Keratinocyte (primary cell): ENCODE results near the gene PDE11A. TPM values are rescaled to one million over a fixed set of nuclear protein-coding genes. Genes with fewer than 3 reads are reported as not detected.

ENCODE experiments used
- DNase-seq: peaks from one replicate; pipeline ENCODE4 v3.0.0-alpha.2; 2011; ENCODE audit warnings: low read depth, missing footprints, low spot score
- FAIRE-seq: peaks from 2 replicates; lab custom pipeline; 2011; peaks lifted over from hg19 to GRCh38; lab: Jason Lieb, UNC
- H2AFZ ChIP-seq: 2 replicates; pipeline ENCODE4 v1.6.0; 2012; ENCODE audit warnings: low read length, control low read depth, inconsistent platforms; ENCODE audit not compliant: control insufficient read depth
- H3K27ac ChIP-seq: 2 replicates; pipeline ENCODE4 v1.5.1; 2011; ENCODE audit warnings: low read length; ENCODE audit not compliant: control insufficient read depth, insufficient read depth
- H3K27me3 ChIP-seq: 3 replicates; pipeline ENCODE4 v1.6.0; 2011; ENCODE audit warnings: low read length; ENCODE audit not compliant: control insufficient read depth, insufficient read depth; ENCODE audit errors: extremely low read depth
- H3K36me3 ChIP-seq, 2 experiments: 2 replicates in 1 of 2; 3 replicates in 1 of 2; pipeline ENCODE4 v1.5.1; 2011; ENCODE audit warnings: low read length in 2 of 2, mild to moderate bottlenecking in 1 of 2; ENCODE audit not compliant: control insufficient read depth in 2 of 2, insufficient read depth in 2 of 2; ENCODE audit errors: extremely low read depth in 1 of 2
- H3K4me1 ChIP-seq: 3 replicates; pipeline ENCODE4 v1.5.1; 2011; ENCODE audit warnings: low read length; ENCODE audit not compliant: control insufficient read depth, insufficient read depth; ENCODE audit errors: extremely low read depth
- H3K4me2 ChIP-seq: 3 replicates; pipeline ENCODE4 v1.6.0; 2011; ENCODE audit warnings: low read depth, low read length; ENCODE audit not compliant: control insufficient read depth, insufficient read depth; ENCODE audit errors: extremely low read depth
- H3K4me3 ChIP-seq, 3 experiments: fragments of 200-600 bp in 1 of 3; sonication (generic) in 1 of 3; 2 replicates in 2 of 3; 3 replicates in 1 of 3; pipeline ENCODE4 v1.5.1; 2011 to 2016; ENCODE audit warnings: low read length in 3 of 3, mild to moderate bottlenecking in 3 of 3, control low read depth in 2 of 3, inconsistent platforms in 1 of 3, low read depth in 1 of 3, mixed read lengths in 1 of 3, mixed run types in 1 of 3, moderate library complexity in 1 of 3; ENCODE audit not compliant: control insufficient read depth in 2 of 3, insufficient read depth in 2 of 3; ENCODE audit errors: extremely low read depth in 1 of 3
- H3K79me2 ChIP-seq: 2 replicates; pipeline ENCODE4 v1.6.0; 2012; ENCODE audit warnings: low read length; ENCODE audit not compliant: control insufficient read depth, insufficient read depth
- H3K9ac ChIP-seq: 3 replicates; pipeline ENCODE4 v1.6.0; 2011; ENCODE audit warnings: low read length; ENCODE audit not compliant: control insufficient read depth, insufficient read depth; ENCODE audit errors: extremely low read depth
- H3K9me1 ChIP-seq: 3 replicates; pipeline ENCODE4 v1.6.0; 2011; ENCODE audit warnings: low read length; ENCODE audit not compliant: control insufficient read depth, insufficient read depth; ENCODE audit errors: extremely low read depth
- H3K9me3 ChIP-seq: 2 replicates; pipeline ENCODE4 v1.5.1; 2012; ENCODE audit warnings: low read depth, low read length; ENCODE audit not compliant: control insufficient read depth
- H4K20me1 ChIP-seq: 3 replicates; pipeline ENCODE4 v1.6.0; 2011; ENCODE audit warnings: low read length; ENCODE audit not compliant: control insufficient read depth, insufficient read depth; ENCODE audit errors: extremely low read depth
- CTCF ChIP-seq, 3 experiments: IDR thresholded peaks in 1 of 3; conservative IDR thresholded peaks in 1 of 3; optimal IDR thresholded peaks in 1 of 3; 2 replicates in 2 of 3; 3 replicates in 1 of 3; pipeline versions ENCODE3 to v1.5.1; 2011; ENCODE audit warnings: low read length in 3 of 3, mild to moderate bottlenecking in 3 of 3, moderate library complexity in 2 of 3, control low read depth in 1 of 3, inconsistent platforms in 1 of 3; ENCODE audit not compliant: insufficient read depth in 2 of 3; ENCODE audit errors: extremely low read depth in 1 of 3
- EZH2 ChIP-seq: IDR thresholded peaks from one replicate; pipeline ENCODE4 v1.6.1; 2012; ENCODE audit warnings: inconsistent platforms, mild to moderate bottlenecking, low read length, moderate library complexity
- dilution Hi-C: fragments of 300-500 bp; cut with MboI; formaldehyde crosslinking; loops from one replicate; pipeline ENCODE4 v1.7.0; 2020; ENCODE audit warnings: low sequenced_read_pairs; ENCODE audit not compliant: extremely low pct_ligation_motif_present
- polyA plus RNA-seq, 5 experiments: library from polyadenylated mRNA; depleted of rRNA in 3 of 5; stranded (reverse) in 3 of 5; stranded (forward) in 1 of 5; unstranded in 1 of 5; fragments of >200 nt; gene quantifications; 1 replicate in 1 of 5; 2 replicates in 3 of 5; 3 replicates in 1 of 5; pipeline versions ENCODE4 v1.2.1 to v1.2.3, GENCODE V29; 2011 to 2012; ENCODE audit warnings: missing spikeins in 2 of 5, low read depth in 1 of 5, low replicate concordance in 1 of 5

PDE11A gene
- polyA plus RNA-seq, 1 donor (not counting 4 experiments of a cell fraction or from before 2014, with no cell fraction given): 0.01 TPM

- dilution Hi-C loops: no loop called here
- Histone ChIP-seq H3K79me2 (no peaks in the 10 kb centered on the region), H3K4me2 (no peak overlapping the region), H2AFZ (no peak overlapping the region), H3K9me1 (no peaks in the 10 kb centered on the region), H3K9ac (no peak overlapping the region), H3K27ac (no peak overlapping the region), H3K27me3 (no peaks in the 10 kb centered on the region), H3K4me3 (no peak overlapping the region), H3K9me3 (no peaks in the 10 kb centered on the region), H4K20me1 (no peaks in the 10 kb centered on the region), H3K36me3 (no peaks in the 10 kb centered on the region), H3K4me1 (no peaks in the 10 kb centered on the region)
- no peak for TF ChIP-seq EZH2
- no peak for TF ChIP-seq CTCF (optimal IDR thresholded peaks at IDR 0.05 in 1 of 3, IDR thresholded peaks at IDR 0.05 in 1 of 3, conservative IDR thresholded peaks at IDR 0.05 in 1 of 3; ENCODE audit: extremely low read depth in 1 of 3, insufficient read depth in 2 of 3, low read length in 3 of 3)
- DNase-seq (no peak), FAIRE-seq (no peak)
These were observed 443.1 kb downstream of the PDE11A start for GRCh38 chr2:177629357-177630024.

- no peak overlapping the region for H2AFZ ChIP-seq
- no peak overlapping the region for H3K27ac ChIP-seq
- no peak overlapping the region for H3K4me2 ChIP-seq
- no peak for TF ChIP-seq CTCF (optimal IDR thresholded peaks at IDR 0.05 in 1 of 3, IDR thresholded peaks at IDR 0.05 in 1 of 3, conservative IDR thresholded peaks at IDR 0.05 in 1 of 3; ENCODE audit: extremely low read depth in 1 of 3, insufficient read depth in 2 of 3, low read length in 3 of 3)
- dilution Hi-C loops: no loop called here
- no peaks in the 10 kb centered on the region for H3K79me2 ChIP-seq
- H3K36me3 ChIP-seq: no peaks in the 10 kb centered on the region
- no peaks in the 10 kb centered on the region for H3K9me3 ChIP-seq
- H3K4me1 ChIP-seq: no peaks in the 10 kb centered on the region
- H3K4me3 ChIP-seq: no peak overlapping the region
- H3K9me1 ChIP-seq: no peaks in the 10 kb centered on the region
- FAIRE-seq (no peak), DNase-seq (no peak)
- H3K27me3 ChIP-seq: no peaks in the 10 kb centered on the region
- H3K9ac ChIP-seq: no peak overlapping the region
- no peaks in the 10 kb centered on the region for H4K20me1 ChIP-seq
These were observed 443.7 kb downstream of the PDE11A start for GRCh38 chr2:177628831-177629230.
